Vagina (tissue), 2 donors: ENCODE data around the gene PRR22.

Experiments used
- CTCF ChIP-seq, 3 experiments: fragments of 450-650 bp in 2 of 3; fragments of 200-600 bp in 1 of 3; sonication (generic) in 1 of 3; IDR thresholded peaks; one replicate each; pipeline ENCODE4 v1.5.1; 2017 to 2019; ENCODE audit warnings: antibody characterized with exemption in 3 of 3, mild to moderate bottlenecking in 2 of 3, moderate library complexity in 2 of 3
- POLR2A ChIP-seq, 2 donors: fragments of 450-650 bp; IDR thresholded peaks; one replicate each; pipeline ENCODE4 v1.6.1; 2017; ENCODE audit warnings: antibody characterized with exemption in 2 of 2, mild to moderate bottlenecking in 2 of 2, moderate library complexity in 2 of 2
- POLR2AphosphoS5 ChIP-seq, 2 donors: sonication (generic); formaldehyde crosslinking; IDR thresholded peaks; one replicate each; pipeline ENCODE4 v1.9.0; 2017; ENCODE audit warnings: antibody characterized with exemption in 2 of 2, mild to moderate bottlenecking in 2 of 2, low read depth in 1 of 2; ENCODE audit not compliant: insufficient read depth in 1 of 2

- TF ChIP-seq POLR2AphosphoS5 (IDR thresholded peaks at IDR 0.05; ENCODE audit: insufficient read depth in 1 of 2, low read depth in 1 of 2) (no peak), CTCF (IDR thresholded peaks at IDR 0.05) (no peak), POLR2A (IDR thresholded peaks at IDR 0.05) (no peak)
Measured at GRCh38 chr19:5742051-5742450, 42.5 kb downstream of the PRR22 start.
